Liver (tissue), 9 donors: Measurements from ENCODE around the gene LILRA1. TPM values are rescaled to one million over a fixed set of nuclear protein-coding genes. Genes with fewer than 3 reads are reported as not detected.

ENCODE experiments used
- DNase-seq: peaks from one replicate; pipeline ENCODE4 v3.0.0-alpha.2; 2017; ENCODE audit warnings: low spot score
- H3K27ac ChIP-seq, 2 donors: one replicate each; pipeline ENCODE4 v1.7.0; 2013; ENCODE audit warnings: inconsistent platforms in 2 of 2, low read length in 2 of 2, control low read depth in 1 of 2, low read depth in 1 of 2, mild to moderate bottlenecking in 1 of 2
- H3K27me3 ChIP-seq, 4 donors: one replicate each; pipeline versions ENCODE4 v1.6.1 to v1.7.0; 2013; ENCODE audit warnings: low read length in 3 of 4, inconsistent platforms in 1 of 4, mild to moderate bottlenecking in 1 of 4, moderate library complexity in 1 of 4; ENCODE audit not compliant: control insufficient read depth in 4 of 4, insufficient read depth in 4 of 4
- H3K36me3 ChIP-seq, 4 donors: one replicate each; pipeline versions ENCODE4 v1.6.1 to v1.7.0; 2013; ENCODE audit warnings: low read length in 3 of 4, mild to moderate bottlenecking in 3 of 4, low read depth in 1 of 4, moderate library complexity in 1 of 4; ENCODE audit not compliant: control insufficient read depth in 4 of 4, insufficient read depth in 3 of 4
- H3K4me1 ChIP-seq, 4 donors: one replicate each; pipeline versions ENCODE4 v1.6.1 to v1.7.0; 2013; ENCODE audit warnings: low read length in 3 of 4, mild to moderate bottlenecking in 3 of 4, moderate library complexity in 1 of 4; ENCODE audit not compliant: control insufficient read depth in 4 of 4, insufficient read depth in 4 of 4
- H3K4me3 ChIP-seq, 3 donors: one replicate each; pipeline versions ENCODE4 v1.6.1 to v1.7.0; 2013; ENCODE audit warnings: low read length in 3 of 3, control low read depth in 1 of 3, low read depth in 1 of 3, mild to moderate bottlenecking in 1 of 3
- H3K9ac ChIP-seq, 2 donors: one replicate each; pipeline ENCODE4 v1.7.0; 2013; ENCODE audit warnings: low read length in 2 of 2, mild to moderate bottlenecking in 2 of 2, moderate library complexity in 2 of 2, control low read depth in 1 of 2, low read depth in 1 of 2
- H3K9me3 ChIP-seq, 4 donors: one replicate each; pipeline versions ENCODE4 v1.6.1 to v1.7.0; 2013; ENCODE audit warnings: low read length in 3 of 4; ENCODE audit not compliant: control insufficient read depth in 4 of 4
- ATF3 ChIP-seq: IDR thresholded peaks from 2 replicates; pipeline ENCODE4 v1.6.1; 2016; ENCODE audit warnings: antibody characterized with exemption
- CTCF ChIP-seq: fragments of 150-350 bp; IDR thresholded peaks from 2 replicates; pipeline ENCODE4 v1.5.1; 2017; ENCODE audit warnings: improper control_type of control experiment, low read depth, low read length; ENCODE audit not compliant: missing input control
- EGR1 ChIP-seq, 2 donors: IDR thresholded peaks; 2 replicates each; pipeline ENCODE4 v1.6.1; 2016 to 2018; ENCODE audit warnings: antibody characterized with exemption in 2 of 2, low read depth in 2 of 2
- FOXA1 ChIP-seq: IDR thresholded peaks from 2 replicates; pipeline ENCODE4 v1.6.1; 2016; ENCODE audit warnings: antibody characterized with exemption
- FOXA2 ChIP-seq: IDR thresholded peaks from 2 replicates; pipeline ENCODE4 v1.6.1; 2016; ENCODE audit warnings: antibody characterized with exemption
- GABPA ChIP-seq, 2 donors: IDR thresholded peaks in 1 of 2; conservative IDR thresholded peaks in 1 of 2; 2 replicates each; pipeline ENCODE4 v1.6.1; 2016; ENCODE audit warnings: antibody characterized with exemption in 2 of 2, mild to moderate bottlenecking in 1 of 2, moderate library complexity in 1 of 2
- HNF4A ChIP-seq, 2 donors: conservative IDR thresholded peaks; 2 replicates each; pipeline ENCODE4 v1.6.1; 2016; ENCODE audit warnings: antibody characterized with exemption in 2 of 2, mild to moderate bottlenecking in 2 of 2
- HNF4G ChIP-seq: IDR thresholded peaks from 2 replicates; pipeline ENCODE4 v1.6.1; 2016; ENCODE audit warnings: antibody characterized with exemption
- JUND ChIP-seq, 2 donors: IDR thresholded peaks; 2 replicates each; pipeline ENCODE4 v1.6.1; 2016; ENCODE audit warnings: antibody characterized with exemption in 2 of 2
- MAX ChIP-seq: IDR thresholded peaks from 2 replicates; pipeline ENCODE4 v1.6.1; 2016; ENCODE audit warnings: antibody characterized with exemption
- NR2F2 ChIP-seq: IDR thresholded peaks from 2 replicates; pipeline ENCODE4 v1.6.1; 2016; ENCODE audit warnings: antibody characterized with exemption
- RAD21 ChIP-seq, 2 donors: IDR thresholded peaks; 2 replicates each; pipeline ENCODE4 v1.6.1; 2016; ENCODE audit warnings: antibody characterized with exemption in 2 of 2, mild to moderate bottlenecking in 2 of 2
- REST ChIP-seq: IDR thresholded peaks from 2 replicates; pipeline ENCODE4 v1.6.1; 2016; ENCODE audit warnings: antibody characterized with exemption, mild to moderate bottlenecking
- RXRA ChIP-seq, 2 donors: IDR thresholded peaks; 2 replicates each; pipeline ENCODE4 v1.6.1; 2017 to 2018; ENCODE audit warnings: antibody characterized with exemption in 2 of 2, mild to moderate bottlenecking in 1 of 2
- SP1 ChIP-seq: IDR thresholded peaks from 2 replicates; pipeline ENCODE4 v1.6.1; 2018; ENCODE audit warnings: antibody characterized with exemption, mild to moderate bottlenecking
- TAF1 ChIP-seq: conservative IDR thresholded peaks from 2 replicates; pipeline ENCODE4 v1.6.1; 2016; ENCODE audit warnings: antibody characterized with exemption, mild to moderate bottlenecking
- YY1 ChIP-seq: IDR thresholded peaks from 2 replicates; pipeline ENCODE4 v1.6.1; 2016; ENCODE audit warnings: antibody characterized with exemption, mild to moderate bottlenecking
- ZBTB33 ChIP-seq: IDR thresholded peaks from 2 replicates; pipeline ENCODE4 v1.6.1; 2016; ENCODE audit warnings: antibody characterized with exemption
- WGBS: extraction: QIAGEN DNeasy Blood & Tissue Kit; methylation state at CpG from one replicate; pipeline ENCODE4 v1.1.7; 2013; 5-methylcytosine and 5-hydroxymethylcytosine counted together
- polyA plus RNA-seq, 2 donors: library from polyadenylated mRNA; stranded (reverse) in 1 of 2; unstranded in 1 of 2; fragments of 200-250 nt in 1 of 2; fragments of >200 nt in 1 of 2; fragmentation: Nextera tagmentation in 1 of 2; extraction: Ambion mirVana in 1 of 2; gene quantifications; one replicate each; pipeline versions ENCODE4 v1.2.1 to v1.2.3, GENCODE V29; 2013 to 2015
- total RNA-seq, 2 donors: library from RNA; depleted of rRNA; stranded (reverse); fragments of >200 nt; gene quantifications; one replicate each; pipeline ENCODE4 v1.2.3, GENCODE V29; 2014
- donor health status: healthy.
- donor health status: healthy.
- donor health status: healthy.
- donor health status: healthy.
- donor health status: healthy.

LILRA1 gene
- total and polyA plus RNA-seq, 4 donors: 0.43 to 2.1 (median 1.2) TPM

GRCh38 chr19:54616821-54617560 is 23.6 kb downstream of the LILRA1 start:
- no peak overlapping the region for H3K4me3 ChIP-seq
- 51% methylated on average over 5 of the region's 5 CpGs for WGBS
- no peak overlapping the region for H3K9ac ChIP-seq
- H3K4me1 ChIP-seq: no peaks in the 10 kb centered on the region
- H3K27ac ChIP-seq: no peak overlapping the region
- H3K9me3 ChIP-seq: no peaks in the 10 kb centered on the region
- DNase-seq: no peak
- TF ChIP-seq RAD21 (IDR thresholded peaks at IDR 0.05) (no peak), SP1 (no peak), GABPA (IDR thresholded peaks at IDR 0.05 in 1 of 2, conservative IDR thresholded peaks at IDR 0.05 in 1 of 2) (no peak), ZBTB33 (no peak), FOXA2 (no peak), NR2F2 (no peak), JUND (IDR thresholded peaks at IDR 0.05) (no peak)
- H3K36me3 ChIP-seq: no peaks in the 10 kb centered on the region
- H3K27me3 ChIP-seq: no peaks in the 10 kb centered on the region

GRCh38 chr19:54620464-54620863 is 27.0 kb downstream of the LILRA1 start:
- no peak for DNase-seq
- TF ChIP-seq YY1: no peak
- TF ChIP-seq EGR1 (IDR thresholded peaks at IDR 0.05; ENCODE audit: low read depth in 2 of 2): no peak
- no peak for TF ChIP-seq NR2F2
- TF ChIP-seq CTCF: no peak
- TF ChIP-seq FOXA1: no peak
- TF ChIP-seq ATF3: no peak
- TF ChIP-seq ZBTB33: no peak
- TF ChIP-seq RAD21 (IDR thresholded peaks at IDR 0.05): no peak
- TF ChIP-seq MAX: no peak
- TF ChIP-seq TAF1: no peak
- TF ChIP-seq SP1: no peak
- TF ChIP-seq FOXA2: no peak
- TF ChIP-seq HNF4A (conservative IDR thresholded peaks at IDR 0.05): no peak
- TF ChIP-seq GABPA (IDR thresholded peaks at IDR 0.05 in 1 of 2, conservative IDR thresholded peaks at IDR 0.05 in 1 of 2): no peak
- no peak for TF ChIP-seq HNF4G
- TF ChIP-seq RXRA (IDR thresholded peaks at IDR 0.05): no peak
- TF ChIP-seq REST: no peak
- no peak for TF ChIP-seq JUND (IDR thresholded peaks at IDR 0.05)
- H3K27me3 ChIP-seq: no peaks in the 10 kb centered on the region
- H3K4me3 ChIP-seq: no peak overlapping the region
- 55% methylated on average over 4 of the region's 4 CpGs for WGBS
- no peaks in the 10 kb centered on the region for H3K4me1 ChIP-seq
- H3K27ac ChIP-seq: no peak overlapping the region
- no peaks in the 10 kb centered on the region for H3K36me3 ChIP-seq
- H3K9me3 ChIP-seq: no peaks in the 10 kb centered on the region
- no peak overlapping the region for H3K9ac ChIP-seq
